Adrenal gland (tissue), 12 donors: ENCODE measurements around the gene ANKZF1. TPM values are rescaled to one million over a fixed set of nuclear protein-coding genes. Genes with fewer than 3 reads are reported as not detected.

Experiments
- DNase-seq, 7 donors: peaks; one replicate each; pipeline ENCODE4 v3.0.0-alpha.2; 2019 to 2020
- H3K27ac ChIP-seq, 5 donors: fragments of 200-600 bp; sonication (generic) in 4 of 5; 1 replicate in 3 of 5; 2 replicates in 2 of 5; pipeline versions ENCODE4 v1.5.1 to v1.8.0; 2016 to 2020; ENCODE audit warnings: mild to moderate bottlenecking in 1 of 5
- H3K27me3 ChIP-seq: fragments of 200-600 bp; 2 replicates; pipeline ENCODE4 v1.8.0; 2021
- H3K36me3 ChIP-seq, 2 donors: fragments of 200-600 bp; replicated peaks in 1 of 2; 1 replicate in 1 of 2; 2 replicates in 1 of 2; pipeline versions ENCODE4 v1.5.1 to v1.8.0; 2018 to 2022
- H3K4me1 ChIP-seq, 2 donors: fragments of 200-600 bp; replicated peaks in 1 of 2; 1 replicate in 1 of 2; 2 replicates in 1 of 2; pipeline versions ENCODE4 v1.5.1 to v1.8.0; 2018 to 2021
- H3K4me3 ChIP-seq, 4 donors: fragments of 200-600 bp; sonication (generic) in 3 of 4; one replicate each; pipeline ENCODE4 v1.5.1; 2016 to 2018
- H3K9me3 ChIP-seq, 3 donors: fragments of 200-600 bp; sonication (generic) in 1 of 3; replicated peaks in 1 of 3; 1 replicate in 2 of 3; 2 replicates in 1 of 3; pipeline versions ENCODE4 v1.5.1 to v1.8.0; 2016 to 2021
- CTCF ChIP-seq, 6 experiments: fragments of 450-650 bp in 4 of 6; fragments of 200-600 bp in 2 of 6; sonication (generic) in 1 of 6; IDR thresholded peaks; 1 replicate in 5 of 6; 2 replicates in 1 of 6; pipeline versions ENCODE4 v1.5.1 to v1.8.0; 2016 to 2021; ENCODE audit warnings: antibody characterized with exemption in 6 of 6, mild to moderate bottlenecking in 2 of 6, moderate library complexity in 1 of 6
- POLR2A ChIP-seq, 2 donors: fragments of 450-650 bp; IDR thresholded peaks; one replicate each; pipeline ENCODE4 v1.6.1; 2017; ENCODE audit warnings: antibody characterized with exemption in 2 of 2, mild to moderate bottlenecking in 2 of 2, moderate library complexity in 1 of 2
- WGBS, 4 donors: extraction: QIAGEN DNeasy Blood & Tissue Kit in 2 of 4; methylation state at CpG; one replicate each; pipeline versions ENCODE4 v1.1.5 to v1.1.7; 2013 to 2017; 5-methylcytosine and 5-hydroxymethylcytosine counted together
- intact Hi-C, 2 donors: fragments of 100-400 bp; cut with DNase I; formaldehyde crosslinking; loops; one replicate each; pipeline versions ENCODE4 v1.14.1 to v1.15.0; 2022 to 2023
- polyA plus RNA-seq, 3 donors: library from polyadenylated mRNA; stranded (reverse); fragments of 200-250 nt in 2 of 3; fragments of 350-450 nt in 1 of 3; fragmentation: Illumina TruSeq in 1 of 3; extraction: RNeasy Lipid Tissue Mini Kit (QIAGEN cat#74804) in 1 of 3; gene quantifications; one replicate each; pipeline ENCODE4 v1.2.3, GENCODE V29; 2013 to 2014
- total RNA-seq, 9 donors: library from RNA; depleted of rRNA in 4 of 9; stranded (reverse); fragments of >200 nt in 4 of 9; fragments of 120-200 nt in 1 of 9; fragmentation: NEBNext Ultra II Directional in 1 of 9; extraction: Animal tissue kit (Norgen Biotek cat#: 25700) in 1 of 9; gene quantifications; one replicate each; pipeline versions ENCODE4 v1.1.0 to v1.2.4, GENCODE V29; 2013 to 2023
- donor health status: healthy with polysubstance abuse.
- donor health status: Bipolar disorder and iron deficiency.
- donor health status: DM: yes; HTN: yes; CAD: no.
- donor health status: DM: no; HTN: no; CAD: no.
- donor health status: DM: no; HTN: no; CAD: no.
- donor health status: DM: yes; HTN: yes; CAD: no.

The ANKZF1 gene
- total and polyA plus RNA-seq, 12 donors = 11.5 to 93.1 (median 37.6) TPM

GRCh38 chr2:219271021-219271420 is 41.4 kb downstream of the ANKZF1 start:
- Histone ChIP-seq H3K27ac (no peak overlapping the region), H3K36me3 (no peaks in the 10 kb centered on the region), H3K4me3 (no peak overlapping the region), H3K4me1 (peaks cover 0 to 14% of the 10 kb centered on the region in 2 donors), H3K9me3 (no peaks in the 10 kb centered on the region), H3K27me3 (no peaks in the 10 kb centered on the region)
- DNase-seq = no peak
- WGBS, 4 donors = 77 to 91% (median 84%) methylated on average over 2 of the region's 2 CpGs
- no peak for TF ChIP-seq CTCF (IDR thresholded peaks at IDR 0.05)
- TF ChIP-seq POLR2A (IDR thresholded peaks at IDR 0.05) = no peak
- intact Hi-C loops = no loop called here

- no peaks in the 10 kb centered on the region for H3K36me3 ChIP-seq
- H3K4me3 ChIP-seq = no peak overlapping the region
- no peak for DNase-seq
- no peaks in the 10 kb centered on the region for H3K27me3 ChIP-seq
- no peaks in the 10 kb centered on the region for H3K9me3 ChIP-seq
- H3K27ac ChIP-seq = peak overlapping the region in 1 of 5 donors; percentile 90
- H3K4me1 ChIP-seq = peaks cover 0 to 14% of the 10 kb centered on the region in 2 donors
- TF ChIP-seq POLR2A (IDR thresholded peaks at IDR 0.05) (no peak), CTCF (IDR thresholded peaks at IDR 0.05) (no peak)
- 88 to 92% (median 89%) methylated on average over 4 of the region's 4 CpGs for WGBS, 4 donors
- intact Hi-C loops = no loop called here
These were observed 42.8 kb downstream of the ANKZF1 start for GRCh38 chr2:219272356-219272755.

GRCh38 chr2:219272995-219273394 is 43.4 kb downstream of the ANKZF1 start:
- intact Hi-C loops = no loop called here

DNA sequence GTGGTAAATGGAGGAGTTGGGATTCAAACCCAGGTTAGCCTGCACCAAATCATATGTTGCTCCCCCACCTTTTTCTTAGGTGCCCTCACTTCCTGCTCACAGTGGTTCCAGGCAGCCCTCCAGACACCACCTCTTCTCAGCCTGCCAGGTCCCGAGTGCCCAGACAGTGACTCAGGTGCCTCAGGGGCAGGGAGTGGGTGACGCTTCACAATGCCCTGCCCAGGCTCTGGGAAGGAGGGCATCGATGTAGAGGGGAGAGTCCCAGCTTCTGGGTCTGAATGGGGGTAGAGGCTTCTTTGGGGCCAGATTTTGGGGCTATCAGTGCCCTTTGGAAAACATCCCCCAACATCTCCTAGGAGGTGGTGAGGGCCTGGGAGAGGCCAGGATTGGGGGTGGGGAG is 44.3 kb downstream of the ANKZF1 start:
- Histone ChIP-seq H3K4me3 (no peak overlapping the region), H3K4me1 (peaks cover 7 to 25% of the 10 kb centered on the region in 2 donors), H3K9me3 (no peaks in the 10 kb centered on the region), H3K36me3 (no peaks in the 10 kb centered on the region), H3K27ac (peak overlapping the region in 4 of 5 donors; percentile 41 to 90 (median 80)), H3K27me3 (no peaks in the 10 kb centered on the region)
- peak in 6 of 7 donors; percentile 29 to 66 (median 51) for DNase-seq
- TF ChIP-seq POLR2A (IDR thresholded peaks at IDR 0.05) = no peak
- TF ChIP-seq CTCF (IDR thresholded peaks at IDR 0.05) = no peak
- intact Hi-C loops = no loop called here
- 46 to 78% (median 52%) methylated on average over 3 of the region's 3 CpGs for WGBS, 4 donors

More at GRCh38 chr2:219272995-219273394, 43.4 kb downstream of the ANKZF1 start:
- H3K9me3 ChIP-seq = no peaks in the 10 kb centered on the region
- peak overlapping the region in 3 of 5 donors; percentile 74 to 90 (median 87) for H3K27ac ChIP-seq
- peak; percentile 59 to 87 (median 81) for DNase-seq
- H3K27me3 ChIP-seq = no peaks in the 10 kb centered on the region
- TF ChIP-seq POLR2A (IDR thresholded peaks at IDR 0.05) (no peak), CTCF (IDR thresholded peaks at IDR 0.05) (peak in 1 of 6 experiments; percentile 17)
- WGBS, 4 donors = 34 to 67% (median 42%) methylated on average over 1 to 2 of the region's 2 CpGs
- H3K4me3 ChIP-seq = no peak overlapping the region
- H3K36me3 ChIP-seq = no peaks in the 10 kb centered on the region
- H3K4me1 ChIP-seq = peaks cover 0 to 16% of the 10 kb centered on the region in 2 donors
